Upper lobe of left lung (tissue), 4 donors: ENCODE results near the gene PRKCQ.

Source experiments
- POLR2A ChIP-seq, 4 donors: fragments of 450-650 bp; IDR thresholded peaks; one replicate each; pipeline ENCODE4 v1.5.1; 2016 to 2017; ENCODE audit warnings: antibody characterized with exemption in 4 of 4, mild to moderate bottlenecking in 2 of 4
- TF ChIP-seq, protein P1 (sequence below), 6 experiments: fragments of 450-650 bp in 4 of 6; fragments of 200-600 bp in 2 of 6; sonication (generic) in 2 of 6; IDR thresholded peaks; one replicate each; pipeline ENCODE4 v1.5.1; 2016 to 2019; ENCODE audit warnings: antibody characterized with exemption in 6 of 6

DNA sequence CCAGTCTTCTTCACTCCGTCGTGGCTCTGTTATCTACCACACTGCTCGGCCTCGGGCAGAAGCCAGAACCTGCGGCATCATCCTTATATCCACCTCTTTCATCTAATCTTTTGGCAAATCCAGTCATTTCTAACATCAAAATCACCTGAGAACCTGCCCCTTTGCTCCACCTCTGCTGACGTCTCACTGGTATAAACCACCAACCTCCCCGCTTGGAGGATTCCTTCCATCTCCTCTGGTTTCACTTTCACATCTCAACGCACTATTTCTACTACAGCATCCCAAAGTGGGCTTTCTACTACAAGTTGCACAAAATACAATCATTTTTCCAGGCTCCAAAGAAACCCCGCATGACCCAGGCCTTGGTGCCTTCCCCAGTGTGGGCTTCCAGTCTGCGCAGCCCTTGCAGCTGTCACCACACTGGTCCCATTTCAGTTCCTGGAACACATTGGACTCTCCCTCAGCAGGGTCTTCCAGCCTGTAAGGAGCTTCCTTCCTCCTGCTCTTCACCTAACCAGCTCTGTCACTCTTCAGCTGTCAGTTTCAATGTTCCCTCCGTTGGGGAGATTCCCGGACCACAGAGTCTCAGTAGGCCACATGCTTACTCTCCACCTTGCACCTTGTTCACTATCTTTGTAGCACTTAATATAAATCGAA lies 85.0 kb downstream of the PRKCQ start:
- TF ChIP-seq, protein P1, sequence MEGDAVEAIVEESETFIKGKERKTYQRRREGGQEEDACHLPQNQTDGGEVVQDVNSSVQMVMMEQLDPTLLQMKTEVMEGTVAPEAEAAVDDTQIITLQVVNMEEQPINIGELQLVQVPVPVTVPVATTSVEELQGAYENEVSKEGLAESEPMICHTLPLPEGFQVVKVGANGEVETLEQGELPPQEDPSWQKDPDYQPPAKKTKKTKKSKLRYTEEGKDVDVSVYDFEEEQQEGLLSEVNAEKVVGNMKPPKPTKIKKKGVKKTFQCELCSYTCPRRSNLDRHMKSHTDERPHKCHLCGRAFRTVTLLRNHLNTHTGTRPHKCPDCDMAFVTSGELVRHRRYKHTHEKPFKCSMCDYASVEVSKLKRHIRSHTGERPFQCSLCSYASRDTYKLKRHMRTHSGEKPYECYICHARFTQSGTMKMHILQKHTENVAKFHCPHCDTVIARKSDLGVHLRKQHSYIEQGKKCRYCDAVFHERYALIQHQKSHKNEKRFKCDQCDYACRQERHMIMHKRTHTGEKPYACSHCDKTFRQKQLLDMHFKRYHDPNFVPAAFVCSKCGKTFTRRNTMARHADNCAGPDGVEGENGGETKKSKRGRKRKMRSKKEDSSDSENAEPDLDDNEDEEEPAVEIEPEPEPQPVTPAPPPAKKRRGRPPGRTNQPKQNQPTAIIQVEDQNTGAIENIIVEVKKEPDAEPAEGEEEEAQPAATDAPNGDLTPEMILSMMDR (IDR thresholded peaks at IDR 0.05): no peak
- TF ChIP-seq POLR2A (IDR thresholded peaks at IDR 0.05): no peak
